HepG2 (cell line): ENCODE results near the gene NLGN2. TPM values are rescaled to one million over a fixed set of nuclear protein-coding genes. Genes with fewer than 3 reads are reported as not detected.

Experiments used
- CCDC6 ChIP-seq: sonication (generic); formaldehyde crosslinking; IDR thresholded peaks from 2 replicates; pipeline ENCODE4 v1.8.1; 2022; ENCODE audit warnings: mild to moderate bottlenecking, missing genetic modification reagents, moderate library complexity
- GABPA ChIP-seq, 2 experiments: IDR thresholded peaks; 2 replicates each; pipeline ENCODE4 v1.6.1; 2011 to 2016; ENCODE audit warnings: low read depth in 2 of 2, low read length in 1 of 2, missing biosample characterization in 1 of 2, missing genetic modification characterization in 1 of 2
- NFE2 ChIP-seq: sonication (generic); formaldehyde crosslinking; IDR thresholded peaks from 2 replicates; pipeline ENCODE4 v1.4.0; 2020; ENCODE audit warnings: missing genetic modification reagents
- POLR2AphosphoS2 ChIP-seq: IDR thresholded peaks from 2 replicates; pipeline ENCODE4 v1.6.1; 2011; ENCODE audit warnings: low read depth, low read length, improper control_type of control experiment
- SALL1 ChIP-seq: sonication (generic); formaldehyde crosslinking; IDR thresholded peaks from 2 replicates; pipeline ENCODE4 v1.8.0; 2022; ENCODE audit warnings: mild to moderate bottlenecking, missing genetic modification reagents
- SATB2 ChIP-seq: sonication (generic); formaldehyde crosslinking; IDR thresholded peaks from 2 replicates; pipeline ENCODE4 v1.5.0; 2020; ENCODE audit warnings: missing genetic modification reagents
- THYN1 ChIP-seq: sonication (generic); formaldehyde crosslinking; IDR thresholded peaks from 2 replicates; pipeline ENCODE4 v1.8.1; 2023; ENCODE audit warnings: low read depth, mild to moderate bottlenecking, moderate library complexity, missing genetic modification reagents, borderline replicate concordance
- TMF1 ChIP-seq: sonication (generic); formaldehyde crosslinking; IDR thresholded peaks from 2 replicates; pipeline ENCODE4 v1.8.1; 2022; ENCODE audit warnings: low read depth, missing genetic modification reagents
- ZNF253 ChIP-seq: sonication (generic); formaldehyde crosslinking; IDR thresholded peaks from 2 replicates; pipeline ENCODE4 v1.8.0; 2022; ENCODE audit warnings: mild to moderate bottlenecking, missing genetic modification reagents, borderline replicate concordance
- ZNF432 ChIP-seq: sonication (generic); formaldehyde crosslinking; IDR thresholded peaks from 2 replicates; pipeline ENCODE4 v1.5.0; 2020; ENCODE audit warnings: missing genetic modification reagents, mild to moderate bottlenecking, borderline replicate concordance
- ZNF441 ChIP-seq: sonication (generic); formaldehyde crosslinking; IDR thresholded peaks from 2 replicates; pipeline ENCODE4 v1.7.0; 2021; ENCODE audit warnings: missing genetic modification reagents, borderline replicate concordance
- ZNF776 ChIP-seq: sonication (generic); formaldehyde crosslinking; IDR thresholded peaks from 2 replicates; pipeline ENCODE4 v1.4.0; 2020; ENCODE audit warnings: mild to moderate bottlenecking, missing genetic modification reagents
- ZSCAN12 ChIP-seq: sonication (generic); formaldehyde crosslinking; IDR thresholded peaks from 2 replicates; pipeline ENCODE4 v1.9.0; 2021; ENCODE audit warnings: mild to moderate bottlenecking, missing genetic modification reagents
- ZSCAN22 ChIP-seq: sonication (generic); formaldehyde crosslinking; IDR thresholded peaks from 2 replicates; pipeline ENCODE4 v1.4.0; 2020; ENCODE audit warnings: mild to moderate bottlenecking, missing genetic modification reagents
- polyA plus RNA-seq, 8 experiments: library from polyadenylated mRNA; depleted of rRNA in 3 of 8; stranded (reverse) in 7 of 8; unstranded in 1 of 8; fragments of >200 nt; fragmentation: Illumina TruSeq in 4 of 8; extraction: Trizol in 4 of 8; gene quantifications; 2 replicates each; pipeline versions ENCODE4 v1.2.1 to v1.2.3, GENCODE V29; 2011 to 2016; ENCODE audit warnings: low read depth in 4 of 8, missing spikeins in 1 of 8, mixed read lengths in 1 of 8; ENCODE audit not compliant: insufficient read depth in 1 of 8
- total RNA-seq, 5 experiments: library from RNA; depleted of rRNA; stranded (reverse); fragments of >200 nt; fragmentation: Illumina TruSeq; extraction: Trizol; gene quantifications; 2 replicates each; pipeline ENCODE4 v1.2.3, GENCODE V29; 2016; ENCODE audit warnings: low read depth in 1 of 5
- TF ChIP-seq, protein P1 (sequence below): sonication (generic); formaldehyde crosslinking; IDR thresholded peaks from 2 replicates; pipeline ENCODE4 v1.8.0; 2022; ENCODE audit warnings: missing genetic modification reagents, mild to moderate bottlenecking, borderline replicate concordance
- TF ChIP-seq, protein P2 (sequence below): sonication (generic); formaldehyde crosslinking; IDR thresholded peaks from 2 replicates; pipeline ENCODE4 v1.8.0; 2022; ENCODE audit warnings: missing genetic modification reagents, mild to moderate bottlenecking, moderate library complexity, borderline replicate concordance
- TF ChIP-seq, protein P3 (sequence below): sonication (generic); formaldehyde crosslinking; conservative IDR thresholded peaks from 2 replicates; pipeline ENCODE4 v1.8.1; 2023; ENCODE audit warnings: missing genetic modification reagents
- TF ChIP-seq, protein P4 (sequence below), 2 experiments: sonication (generic) in 1 of 2; formaldehyde crosslinking in 1 of 2; IDR thresholded peaks; 2 replicates each; pipeline versions ENCODE4 v1.5.1 to v1.6.1; 2011 to 2020; ENCODE audit warnings: borderline replicate concordance in 1 of 2, low read depth in 1 of 2, low read length in 1 of 2, mild to moderate bottlenecking in 1 of 2, missing genetic modification reagents in 1 of 2, moderate library complexity in 1 of 2
- TF ChIP-seq, protein P5 (sequence below): sonication (generic); formaldehyde crosslinking; IDR thresholded peaks from 2 replicates; pipeline ENCODE4 v1.9.0; 2022; ENCODE audit warnings: missing genetic modification reagents, mild to moderate bottlenecking, borderline replicate concordance

The NLGN2 gene
- total and polyA plus RNA-seq, 2 of the 13 experiments (the other 11 are each of a cell fraction or from before 2014, with no cell fraction given) = 1.9 to 11.0 TPM

DNA sequence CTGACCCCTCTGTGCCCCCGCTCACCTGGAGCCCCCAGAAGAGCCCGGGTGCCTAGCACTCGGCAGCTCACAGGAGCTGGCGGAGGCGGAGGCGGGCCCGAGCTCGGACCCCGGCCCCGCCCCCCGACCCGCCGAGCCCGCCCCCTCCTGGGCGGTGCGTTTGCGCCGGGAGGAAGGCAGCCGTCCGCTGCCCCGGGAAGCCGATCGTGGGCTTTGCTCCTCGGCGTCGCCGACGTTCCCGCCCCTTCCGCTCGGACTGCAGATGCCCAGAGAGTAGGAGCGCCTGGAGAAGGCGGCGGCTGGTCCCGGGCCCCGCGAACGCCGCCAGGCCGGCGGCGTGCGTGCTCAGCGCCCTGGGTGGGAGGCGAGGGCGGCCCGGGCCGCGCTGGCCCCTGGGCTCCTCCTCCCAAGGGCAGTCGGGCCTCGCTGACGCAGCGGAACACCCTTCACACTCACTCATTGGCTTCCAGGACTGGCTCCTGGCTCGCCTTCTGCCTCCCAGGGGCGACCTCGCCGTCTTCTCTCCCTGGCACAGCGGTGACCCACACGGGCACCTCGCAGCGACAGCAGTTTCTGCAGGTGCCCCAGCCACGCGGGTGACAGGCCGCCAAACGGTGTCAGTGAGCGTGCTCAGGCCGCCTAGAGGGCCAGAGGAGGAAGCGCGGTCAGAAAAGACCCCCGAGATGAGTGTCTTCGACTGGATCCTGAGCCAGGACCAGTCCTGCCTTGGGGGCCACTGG, 13.0 kb upstream of the NLGN2 start, which contains the start of gene PLSCR3 (continued):
- TF ChIP-seq ZNF441 (CRISPR knock-in tag) = no peak
- TF ChIP-seq ZSCAN12 (CRISPR knock-in tag) = no peak
- peak; percentile 53 for TF ChIP-seq SALL1 (CRISPR knock-in tag)
- TF ChIP-seq, protein P1, sequence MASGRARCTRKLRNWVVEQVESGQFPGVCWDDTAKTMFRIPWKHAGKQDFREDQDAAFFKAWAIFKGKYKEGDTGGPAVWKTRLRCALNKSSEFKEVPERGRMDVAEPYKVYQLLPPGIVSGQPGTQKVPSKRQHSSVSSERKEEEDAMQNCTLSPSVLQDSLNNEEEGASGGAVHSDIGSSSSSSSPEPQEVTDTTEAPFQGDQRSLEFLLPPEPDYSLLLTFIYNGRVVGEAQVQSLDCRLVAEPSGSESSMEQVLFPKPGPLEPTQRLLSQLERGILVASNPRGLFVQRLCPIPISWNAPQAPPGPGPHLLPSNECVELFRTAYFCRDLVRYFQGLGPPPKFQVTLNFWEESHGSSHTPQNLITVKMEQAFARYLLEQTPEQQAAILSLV (CRISPR knock-in tag) = no peak
- TF ChIP-seq GABPA (IDR thresholded peaks at IDR 0.05; ENCODE audit: low read depth, low read length) = peak; percentile 62
- TF ChIP-seq GABPA (CRISPR knock-in tag; IDR thresholded peaks at IDR 0.05; ENCODE audit: low read depth) = peak; percentile 69
- TF ChIP-seq, protein P2, sequence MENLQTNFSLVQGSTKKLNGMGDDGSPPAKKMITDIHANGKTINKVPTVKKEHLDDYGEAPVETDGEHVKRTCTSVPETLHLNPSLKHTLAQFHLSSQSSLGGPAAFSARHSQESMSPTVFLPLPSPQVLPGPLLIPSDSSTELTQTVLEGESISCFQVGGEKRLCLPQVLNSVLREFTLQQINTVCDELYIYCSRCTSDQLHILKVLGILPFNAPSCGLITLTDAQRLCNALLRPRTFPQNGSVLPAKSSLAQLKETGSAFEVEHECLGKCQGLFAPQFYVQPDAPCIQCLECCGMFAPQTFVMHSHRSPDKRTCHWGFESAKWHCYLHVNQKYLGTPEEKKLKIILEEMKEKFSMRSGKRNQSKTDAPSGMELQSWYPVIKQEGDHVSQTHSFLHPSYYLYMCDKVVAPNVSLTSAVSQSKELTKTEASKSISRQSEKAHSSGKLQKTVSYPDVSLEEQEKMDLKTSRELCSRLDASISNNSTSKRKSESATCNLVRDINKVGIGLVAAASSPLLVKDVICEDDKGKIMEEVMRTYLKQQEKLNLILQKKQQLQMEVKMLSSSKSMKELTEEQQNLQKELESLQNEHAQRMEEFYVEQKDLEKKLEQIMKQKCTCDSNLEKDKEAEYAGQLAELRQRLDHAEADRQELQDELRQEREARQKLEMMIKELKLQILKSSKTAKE (CRISPR knock-in tag) = peak; percentile 46; the same call in 1 of the 2 replicates
- no peak for TF ChIP-seq NFE2 (CRISPR knock-in tag)
- no peak for TF ChIP-seq POLR2AphosphoS2
- TF ChIP-seq TMF1 (CRISPR knock-in tag) = peak; percentile 68
- no peak for TF ChIP-seq SATB2 (CRISPR knock-in tag)
- no peak for TF ChIP-seq ZSCAN22 (CRISPR knock-in tag)
- TF ChIP-seq, protein P3, sequence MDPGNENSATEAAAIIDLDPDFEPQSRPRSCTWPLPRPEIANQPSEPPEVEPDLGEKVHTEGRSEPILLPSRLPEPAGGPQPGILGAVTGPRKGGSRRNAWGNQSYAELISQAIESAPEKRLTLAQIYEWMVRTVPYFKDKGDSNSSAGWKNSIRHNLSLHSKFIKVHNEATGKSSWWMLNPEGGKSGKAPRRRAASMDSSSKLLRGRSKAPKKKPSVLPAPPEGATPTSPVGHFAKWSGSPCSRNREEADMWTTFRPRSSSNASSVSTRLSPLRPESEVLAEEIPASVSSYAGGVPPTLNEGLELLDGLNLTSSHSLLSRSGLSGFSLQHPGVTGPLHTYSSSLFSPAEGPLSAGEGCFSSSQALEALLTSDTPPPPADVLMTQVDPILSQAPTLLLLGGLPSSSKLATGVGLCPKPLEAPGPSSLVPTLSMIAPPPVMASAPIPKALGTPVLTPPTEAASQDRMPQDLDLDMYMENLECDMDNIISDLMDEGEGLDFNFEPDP (CRISPR knock-in tag) = no peak
- TF ChIP-seq ZNF432 = no peak
- no peak for TF ChIP-seq THYN1 (CRISPR knock-in tag)
- TF ChIP-seq ZNF253 (CRISPR knock-in tag) = no peak; the same call in 1 of the 2 replicates
- peak; percentile 38; the same call in 1 of the 2 replicates for TF ChIP-seq ZNF776 (CRISPR knock-in tag)
- TF ChIP-seq, protein P4, sequence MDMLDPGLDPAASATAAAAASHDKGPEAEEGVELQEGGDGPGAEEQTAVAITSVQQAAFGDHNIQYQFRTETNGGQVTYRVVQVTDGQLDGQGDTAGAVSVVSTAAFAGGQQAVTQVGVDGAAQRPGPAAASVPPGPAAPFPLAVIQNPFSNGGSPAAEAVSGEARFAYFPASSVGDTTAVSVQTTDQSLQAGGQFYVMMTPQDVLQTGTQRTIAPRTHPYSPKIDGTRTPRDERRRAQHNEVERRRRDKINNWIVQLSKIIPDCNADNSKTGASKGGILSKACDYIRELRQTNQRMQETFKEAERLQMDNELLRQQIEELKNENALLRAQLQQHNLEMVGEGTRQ (IDR thresholded peaks at IDR 0.05; ENCODE audit: low read depth, low read length) = no peak
- TF ChIP-seq, protein P4 (CRISPR knock-in tag; IDR thresholded peaks at IDR 0.05; ENCODE audit: borderline replicate concordance) = no peak
- TF ChIP-seq, protein P5, sequence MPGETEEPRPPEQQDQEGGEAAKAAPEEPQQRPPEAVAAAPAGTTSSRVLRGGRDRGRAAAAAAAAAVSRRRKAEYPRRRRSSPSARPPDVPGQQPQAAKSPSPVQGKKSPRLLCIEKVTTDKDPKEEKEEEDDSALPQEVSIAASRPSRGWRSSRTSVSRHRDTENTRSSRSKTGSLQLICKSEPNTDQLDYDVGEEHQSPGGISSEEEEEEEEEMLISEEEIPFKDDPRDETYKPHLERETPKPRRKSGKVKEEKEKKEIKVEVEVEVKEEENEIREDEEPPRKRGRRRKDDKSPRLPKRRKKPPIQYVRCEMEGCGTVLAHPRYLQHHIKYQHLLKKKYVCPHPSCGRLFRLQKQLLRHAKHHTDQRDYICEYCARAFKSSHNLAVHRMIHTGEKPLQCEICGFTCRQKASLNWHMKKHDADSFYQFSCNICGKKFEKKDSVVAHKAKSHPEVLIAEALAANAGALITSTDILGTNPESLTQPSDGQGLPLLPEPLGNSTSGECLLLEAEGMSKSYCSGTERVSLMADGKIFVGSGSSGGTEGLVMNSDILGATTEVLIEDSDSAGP (CRISPR knock-in tag) = no peak; the same call in 1 of the 2 replicates
- 0 out of 2 replicates have a peak, but pooled peaks have one; percentile 63 for TF ChIP-seq CCDC6 (CRISPR knock-in tag)
